Glutamatergic neuron (in vitro differentiated cells): ENCODE results near the gene LRRC4B. TPM values are rescaled to one million over a fixed set of nuclear protein-coding genes. Genes with fewer than 3 reads are reported as not detected.
"Not testable (repeated sequence)": the region's sequence is repeated elsewhere in the genome, so short reads cannot be mapped to it uniquely, and the experiment has no call there.

Experiments
- DNase-seq: peaks from one replicate; pipeline ENCODE4 v3.0.0; 2022
- H3K27ac Mint-ChIP-seq: one replicate; pipeline ENCODE4 v1.8.0; 2020; ENCODE audit warnings: mild to moderate bottlenecking, mixed read lengths, inconsistent platforms; ENCODE audit not compliant: unreplicated experiment
- H3K27me3 Mint-ChIP-seq: one replicate; pipeline ENCODE4 v1.8.0; 2020; ENCODE audit warnings: mild to moderate bottlenecking, moderate library complexity, mixed read lengths, inconsistent platforms; ENCODE audit not compliant: unreplicated experiment
- H3K36me3 Mint-ChIP-seq: one replicate; pipeline ENCODE4 v1.8.0; 2020; ENCODE audit warnings: mild to moderate bottlenecking, mixed read lengths, inconsistent platforms; ENCODE audit not compliant: unreplicated experiment
- H3K4me1 Mint-ChIP-seq: one replicate; pipeline ENCODE4 v1.8.0; 2020; ENCODE audit warnings: mild to moderate bottlenecking, low read depth, mixed read lengths, inconsistent platforms; ENCODE audit not compliant: unreplicated experiment
- H3K4me3 Mint-ChIP-seq: one replicate; pipeline ENCODE4 v1.8.0; 2020; ENCODE audit warnings: mild to moderate bottlenecking, mixed read lengths, inconsistent platforms; ENCODE audit not compliant: unreplicated experiment
- H3K9me3 Mint-ChIP-seq: one replicate; pipeline ENCODE4 v1.8.0; 2020; ENCODE audit warnings: mild to moderate bottlenecking, moderate library complexity, mixed read lengths, inconsistent platforms; ENCODE audit not compliant: unreplicated experiment
- CTCF ChIP-seq: fragments of 200-600 bp; sonication (generic); IDR thresholded peaks from one replicate; pipeline ENCODE4 v1.5.0; 2021; ENCODE audit not compliant: partially characterized antibody, unreplicated experiment
- total RNA-seq: library from RNA; stranded (reverse); fragmentation: NEBNext Ultra II Directional; extraction: Animal tissue kit (Norgen Biotek cat#: 25700); gene quantifications from one replicate; pipeline ENCODE4 v1.2.1, GENCODE V29; 2021; ENCODE audit not compliant: unreplicated experiment

The LRRC4B gene
- total RNA-seq, 1 donor from 2014 or later = 28.5 TPM

- peaks cover 9% of the 10 kb centered on the region for H3K9me3 Mint-ChIP-seq
- peaks cover 2% of the 10 kb centered on the region for H3K27me3 Mint-ChIP-seq
- peaks cover 3% of the 10 kb centered on the region for H3K36me3 Mint-ChIP-seq
- H3K4me3 Mint-ChIP-seq = no peak overlapping the region
- no peak for TF ChIP-seq CTCF
- no peak overlapping the region for H3K27ac Mint-ChIP-seq
- peaks cover 1% of the 10 kb centered on the region for H3K4me1 Mint-ChIP-seq
- DNase-seq = no peak
Observed at GRCh38 chr19:50580240-50580639, 12.0 kb upstream of the LRRC4B start.

- H3K9me3 Mint-ChIP-seq, H3K4me1 Mint-ChIP-seq, H3K27ac Mint-ChIP-seq, H3K4me3 Mint-ChIP-seq, H3K27me3 Mint-ChIP-seq, H3K36me3 Mint-ChIP-seq, DNase-seq: not testable (repeated sequence)
Observed at GRCh38 chr19:50576769-50577168, 8.5 kb upstream of the LRRC4B start.

- Mint-ChIP-seq H3K4me1 (no peaks in the 10 kb centered on the region), H3K9me3 (peaks cover 6% of the 10 kb centered on the region), H3K4me3 (no peak overlapping the region), H3K27me3 (peaks cover 2% of the 10 kb centered on the region), H3K36me3 (no peaks in the 10 kb centered on the region), H3K27ac (no peak overlapping the region)
- TF ChIP-seq CTCF = no peak
- no peak for DNase-seq
Observed at GRCh38 chr19:50573741-50574461, 5.7 kb upstream of the LRRC4B start.

- H3K27me3 Mint-ChIP-seq = no peaks in the 10 kb centered on the region
Observed at GRCh38 chr19:50570997-50571396, 2.8 kb upstream of the LRRC4B start.

GRCh38 chr19:50569938-50570540 lies 1.8 kb upstream of the LRRC4B start:
- Mint-ChIP-seq H3K36me3 (no peaks in the 10 kb centered on the region), H3K27ac (no peak overlapping the region), H3K9me3 (peaks cover 4% of the 10 kb centered on the region), H3K4me3 (no peak overlapping the region), H3K27me3 (peaks cover 2% of the 10 kb centered on the region), H3K4me1 (peaks cover 11% of the 10 kb centered on the region)
- no peak for DNase-seq
- no peak for TF ChIP-seq CTCF

More at GRCh38 chr19:50570997-50571396, 2.8 kb upstream of the LRRC4B start:
- TF ChIP-seq CTCF = no peak
- no peak for DNase-seq
- Mint-ChIP-seq H3K9me3 (peaks cover 1% of the 10 kb centered on the region), H3K4me1 (peaks cover 5% of the 10 kb centered on the region), H3K4me3 (no peak overlapping the region), H3K27ac (no peak overlapping the region), H3K36me3 (no peaks in the 10 kb centered on the region)
